ENCODE results near the gene NEGR1. TPM values are rescaled to one million over a fixed set of nuclear protein-coding genes. Genes with fewer than 3 reads are reported as not detected.

Gene NEGR1
- total RNA-seq, 4 donors from 2014 or later = 4.1 to 12.4 (median 10.2) TPM

- no peaks in the 10 kb centered on the region for H3K4me1 ChIP-seq
- H3K27ac ChIP-seq = no peak overlapping the region
Observed at GRCh38 chr1:72117621-72118020, 164.7 kb downstream of the NEGR1 start.

GRCh38 chr1:72115290-72115689, 167.0 kb downstream of the NEGR1 start:
- Histone ChIP-seq H3K27ac (no peak overlapping the region), H3K9me3 (no peaks in the 10 kb centered on the region), H3K4me1 (no peaks in the 10 kb centered on the region), H3K36me3 (no peaks in the 10 kb centered on the region), H3K4me3 (replicated peaks in 1 of 3) (no peak overlapping the region), H3K27me3 (no peaks in the 10 kb centered on the region)
- TF ChIP-seq CTCF (IDR thresholded peaks at IDR 0.05) (no peak), POLR2A (IDR thresholded peaks at IDR 0.05) (no peak)
- 60 to 68% methylated on average over 2 of the region's 2 CpGs for WGBS, 2 donors
- no peak for DNase-seq
- intact Hi-C loops (cut with DNase I) = no loop called here

More at GRCh38 chr1:72117621-72118020, 164.7 kb downstream of the NEGR1 start:
- intact Hi-C loops (cut with DNase I) = no loop called here
- TF ChIP-seq POLR2A (IDR thresholded peaks at IDR 0.05) = no peak
- TF ChIP-seq CTCF (IDR thresholded peaks at IDR 0.05) = no peak
- Histone ChIP-seq H3K36me3 (no peaks in the 10 kb centered on the region), H3K27me3 (no peaks in the 10 kb centered on the region), H3K9me3 (no peaks in the 10 kb centered on the region), H3K4me3 (replicated peaks in 1 of 3) (no peak overlapping the region)
- no peak for DNase-seq
- WGBS, 2 donors = 82 to 83% methylated on average over 2 of the region's 2 CpGs

GRCh38 chr1:72111662-72112061, 170.7 kb downstream of the NEGR1 start:
- DNase-seq = no peak
- no peak overlapping the region for H3K4me3 ChIP-seq (replicated peaks in 1 of 3)
- TF ChIP-seq POLR2A (IDR thresholded peaks at IDR 0.05) (no peak), CTCF (IDR thresholded peaks at IDR 0.05) (no peak)
- H3K4me1 ChIP-seq = no peaks in the 10 kb centered on the region
- H3K27me3 ChIP-seq = no peaks in the 10 kb centered on the region
- no peak overlapping the region for H3K27ac ChIP-seq
- WGBS, 2 donors = 77 to 80% methylated on average over 4 of the region's 4 CpGs
- H3K36me3 ChIP-seq = no peaks in the 10 kb centered on the region
- intact Hi-C loops (cut with DNase I) = no loop called here
- H3K9me3 ChIP-seq = no peaks in the 10 kb centered on the region

GRCh38 chr1:72109916-72110315, 172.4 kb downstream of the NEGR1 start:
- Histone ChIP-seq H3K4me1 (no peaks in the 10 kb centered on the region), H3K27me3 (no peaks in the 10 kb centered on the region), H3K4me3 (replicated peaks in 1 of 3) (no peak overlapping the region), H3K36me3 (no peaks in the 10 kb centered on the region), H3K27ac (no peak overlapping the region), H3K9me3 (no peaks in the 10 kb centered on the region)
- intact Hi-C loops (cut with DNase I) = no loop called here
- DNase-seq = no peak
- 70 to 79% methylated on average over 2 of the region's 2 CpGs for WGBS, 2 donors
- no peak for TF ChIP-seq CTCF (IDR thresholded peaks at IDR 0.05)
- TF ChIP-seq POLR2A (IDR thresholded peaks at IDR 0.05) = no peak

- 91 to 95% methylated on average over 2 of the region's 2 CpGs for WGBS, 2 donors
Observed at GRCh38 chr1:72105201-72105600, 177.1 kb downstream of the NEGR1 start.

More at GRCh38 chr1:72105201-72105600, 177.1 kb downstream of the NEGR1 start:
- Histone ChIP-seq H3K36me3 (no peaks in the 10 kb centered on the region), H3K9me3 (no peaks in the 10 kb centered on the region), H3K4me3 (replicated peaks in 1 of 3) (no peak overlapping the region), H3K27me3 (no peaks in the 10 kb centered on the region), H3K27ac (no peak overlapping the region), H3K4me1 (no peaks in the 10 kb centered on the region)
- intact Hi-C loops (cut with DNase I) = no loop called here
- no peak for DNase-seq
- TF ChIP-seq CTCF (IDR thresholded peaks at IDR 0.05) (no peak), POLR2A (IDR thresholded peaks at IDR 0.05) (no peak)

All from thyroid gland (tissue), 4 donors.